PC-3 (cell line): ENCODE data around the gene ANAPC4. TPM values are rescaled to one million over a fixed set of nuclear protein-coding genes. Genes with fewer than 3 reads are reported as not detected.

Experiments used
- ATAC-seq: fragments of 200-7000 bp; cut with Tn5 transposase; 2 replicates; pipeline ENCODE4 v1.9.1; 2020; ENCODE audit warnings: mild to moderate bottlenecking, moderate library complexity
- BruUV-seq: library from RNA; stranded (reverse); fragments of 400-500 nt; replicated peaks from 2 replicates; lab custom pipeline; 2021; lab: Mats Ljungman, UMichigan
- CTCF ChIA-PET: fragments of 300-600 bp; sonication (Branson Sonifier 250); formaldehyde crosslinking; loops from one replicate; lab custom pipeline; 2022; ENCODE audit warnings: antibody characterized with exemption; lab: Charles Lee
- POLR2A ChIA-PET: fragments of 300-600 bp; sonication (Branson Sonifier 250); formaldehyde crosslinking; loops from one replicate; lab custom pipeline; 2022; ENCODE audit warnings: antibody characterized with exemption; ENCODE audit not compliant: unreplicated experiment; lab: Charles Lee
- DNase-seq: peaks from one replicate; pipeline ENCODE4 v3.0.0-alpha.2; 2015
- H2AFZ ChIP-seq: fragments of 300-600 bp; sonication (generic); 2 replicates; pipeline ENCODE4 v1.6.0; 2016; ENCODE audit warnings: antibody characterized with exemption, low read length
- H3F3A ChIP-seq: fragments of 300-600 bp; sonication (generic); one replicate; pipeline ENCODE4 v1.6.0; 2017; ENCODE audit warnings: antibody characterized with exemption, low read length, control low read depth, mild to moderate bottlenecking; ENCODE audit not compliant: unreplicated experiment
- H3K27ac ChIP-seq: fragments of 300-600 bp; sonication (generic); 2 replicates; pipeline ENCODE4 v1.5.1; 2016; ENCODE audit warnings: mild to moderate bottlenecking, low read length
- H3K27me3 ChIP-seq: fragments of 300-600 bp; sonication (generic); 2 replicates; pipeline ENCODE4 v1.6.1; 2016; ENCODE audit warnings: low read length, mixed read lengths
- H3K36me3 ChIP-seq: fragments of 300-600 bp; sonication (generic); 2 replicates; pipeline ENCODE4 v1.6.1; 2016; ENCODE audit warnings: low read depth, mixed run types, low read length, mixed read lengths
- H3K4me1 ChIP-seq: fragments of 300-600 bp; sonication (generic); 2 replicates; pipeline ENCODE4 v1.5.1; 2016; ENCODE audit warnings: low read length; ENCODE audit not compliant: insufficient read depth
- H3K4me2 ChIP-seq: fragments of 300-600 bp; sonication (generic); 2 replicates; pipeline ENCODE4 v1.6.0; 2016; ENCODE audit warnings: low read length
- H3K4me3 ChIP-seq: fragments of 300-600 bp; sonication (generic); 2 replicates; pipeline ENCODE4 v1.5.1; 2016; ENCODE audit warnings: mild to moderate bottlenecking, low read length, mixed read lengths
- H3K79me2 ChIP-seq: fragments of 300-600 bp; sonication (generic); 2 replicates; pipeline ENCODE4 v1.6.1; 2017; ENCODE audit warnings: low read length, mixed read lengths
- H3K9ac ChIP-seq: fragments of 300-600 bp; sonication (generic); 2 replicates; pipeline ENCODE4 v1.6.0; 2016; ENCODE audit warnings: mild to moderate bottlenecking, low read length
- H3K9me2 ChIP-seq: fragments of 300-600 bp; sonication (generic); replicated peaks from 2 replicates; pipeline ENCODE4 v1.6.1; 2016; ENCODE audit warnings: mixed run types, low read length, mixed read lengths
- H3K9me3 ChIP-seq: fragments of 300-600 bp; sonication (generic); 2 replicates; pipeline ENCODE4 v1.6.1; 2016; ENCODE audit warnings: low read length, mixed read lengths
- H4K20me1 ChIP-seq: fragments of 300-600 bp; sonication (generic); 2 replicates; pipeline ENCODE4 v1.6.1; 2016; ENCODE audit warnings: low read length, mixed read lengths
- EZH2 ChIP-seq: fragments of 300-600 bp; sonication (generic); IDR thresholded peaks from one replicate; pipeline ENCODE4 v1.6.1; 2017; ENCODE audit warnings: antibody characterized with exemption, mild to moderate bottlenecking, low read length; ENCODE audit not compliant: unreplicated experiment
- EZH2phosphoT487 ChIP-seq: fragments of 300-600 bp; sonication (generic); IDR thresholded peaks from 2 replicates; pipeline ENCODE4 v1.6.1; 2018; ENCODE audit warnings: mild to moderate bottlenecking, antibody characterized with exemption, low read length, borderline replicate concordance
- intact Hi-C: fragments of 100-400 bp; cut with micrococcal nuclease; formaldehyde crosslinking; loops from 2 replicates; pipeline ENCODE4 v1.9.0; 2023
- total RNA-seq: library from RNA; depleted of rRNA; stranded (reverse); fragments of >200 nt; gene quantifications from 2 replicates; pipeline ENCODE4 v1.2.3, GENCODE V29; 2014
- TF ChIP-seq, protein P1 (sequence below): fragments of 300-600 bp; sonication (generic); conservative IDR thresholded peaks from 2 replicates; pipeline ENCODE4 v1.5.1; 2017; ENCODE audit warnings: antibody characterized with exemption, low read depth, mild to moderate bottlenecking, low read length

Gene ANAPC4
- total RNA-seq, 1 experiment from 2014 or later: 11.3 TPM

DNA sequence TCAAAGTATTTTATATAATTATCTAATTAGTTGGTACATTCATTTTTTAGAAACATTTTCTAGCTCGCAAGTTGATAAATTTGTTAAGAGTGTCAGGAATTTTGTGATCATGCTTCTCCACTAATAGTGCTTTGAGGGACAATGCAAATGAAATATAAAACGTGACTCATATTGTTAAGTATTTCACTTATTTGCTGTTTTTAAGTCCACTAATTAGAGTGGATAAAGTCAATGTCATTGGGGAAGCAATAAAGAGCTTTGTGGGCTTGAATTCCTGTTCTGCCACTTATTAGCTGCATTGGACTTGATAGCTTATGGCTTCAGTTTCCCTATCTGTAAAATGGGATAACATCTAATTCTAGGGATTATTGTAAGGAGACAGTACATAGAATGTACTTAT, 26.5 kb upstream of the ANAPC4 start:
- Histone ChIP-seq H2AFZ (no peak overlapping the region), H3K36me3 (no peaks in the 10 kb centered on the region), H3K9ac (no peak overlapping the region), H3K9me3 (no peaks in the 10 kb centered on the region), H3F3A (no peaks in the 10 kb centered on the region), H3K9me2 (no peaks in the 10 kb centered on the region), H3K79me2 (no peaks in the 10 kb centered on the region), H3K27me3 (no peaks in the 10 kb centered on the region), H3K27ac (no peak overlapping the region), H3K4me1 (peaks cover 8% of the 10 kb centered on the region; the same call in 1 of the 2 replicates), H4K20me1 (no peaks in the 10 kb centered on the region), H3K4me3 (no peak overlapping the region), H3K4me2 (no peak overlapping the region)
- TF ChIP-seq EZH2 (no peak), EZH2phosphoT487 (no peak)
- TF ChIP-seq, protein P1, sequence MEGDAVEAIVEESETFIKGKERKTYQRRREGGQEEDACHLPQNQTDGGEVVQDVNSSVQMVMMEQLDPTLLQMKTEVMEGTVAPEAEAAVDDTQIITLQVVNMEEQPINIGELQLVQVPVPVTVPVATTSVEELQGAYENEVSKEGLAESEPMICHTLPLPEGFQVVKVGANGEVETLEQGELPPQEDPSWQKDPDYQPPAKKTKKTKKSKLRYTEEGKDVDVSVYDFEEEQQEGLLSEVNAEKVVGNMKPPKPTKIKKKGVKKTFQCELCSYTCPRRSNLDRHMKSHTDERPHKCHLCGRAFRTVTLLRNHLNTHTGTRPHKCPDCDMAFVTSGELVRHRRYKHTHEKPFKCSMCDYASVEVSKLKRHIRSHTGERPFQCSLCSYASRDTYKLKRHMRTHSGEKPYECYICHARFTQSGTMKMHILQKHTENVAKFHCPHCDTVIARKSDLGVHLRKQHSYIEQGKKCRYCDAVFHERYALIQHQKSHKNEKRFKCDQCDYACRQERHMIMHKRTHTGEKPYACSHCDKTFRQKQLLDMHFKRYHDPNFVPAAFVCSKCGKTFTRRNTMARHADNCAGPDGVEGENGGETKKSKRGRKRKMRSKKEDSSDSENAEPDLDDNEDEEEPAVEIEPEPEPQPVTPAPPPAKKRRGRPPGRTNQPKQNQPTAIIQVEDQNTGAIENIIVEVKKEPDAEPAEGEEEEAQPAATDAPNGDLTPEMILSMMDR: no peak
- POLR2A ChIA-PET: no interaction called here
- CTCF ChIA-PET: interaction anchor here (2.4 kb wide), 1 partner anchor 38 kb away, joined by 6 read pairs; the partner anchor contains the start of gene ZCCHC4
- ATAC-seq: no peak
- intact Hi-C loops: no loop called here
- no TSS peak for BruUV-seq
- no peak for DNase-seq

DNA sequence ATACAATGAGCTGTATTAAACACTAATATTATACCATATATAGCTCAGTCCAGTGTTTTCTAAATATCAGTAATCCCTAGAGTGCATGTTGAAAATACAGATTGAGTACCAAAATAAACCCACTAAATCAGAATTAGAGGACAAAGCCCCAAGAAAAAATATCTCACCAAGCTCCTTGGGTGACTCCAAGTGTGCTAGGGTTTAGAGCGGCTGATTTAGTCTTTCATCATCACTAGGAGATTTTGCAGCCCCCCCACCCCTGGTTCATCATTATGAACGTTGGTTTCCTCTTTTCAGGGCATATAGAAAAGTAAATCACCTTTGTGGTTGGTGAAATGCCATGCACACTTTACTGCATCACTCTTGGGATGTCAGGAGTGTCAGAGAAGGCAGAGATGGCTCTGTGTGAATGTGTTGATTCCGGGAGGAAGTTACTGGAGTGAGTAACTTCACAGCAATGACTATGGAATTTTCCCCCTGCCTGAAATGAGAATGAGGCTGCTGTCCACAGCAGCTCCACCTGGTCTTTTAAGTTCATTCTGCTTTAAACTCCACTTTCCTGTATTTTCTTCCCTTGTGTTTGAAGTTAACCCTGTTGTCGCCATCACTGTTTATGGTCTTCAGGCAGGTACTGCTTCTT, 25.2 kb upstream of the ANAPC4 start:
- H3K79me2 ChIP-seq: no peaks in the 10 kb centered on the region
- no peak overlapping the region for H3K4me2 ChIP-seq
- ChIA-PET POLR2A (interaction anchor here (0.6 kb wide), 1 partner anchor 17 kb away, joined by 5 read pairs; no protein-coding TSS in a partner anchor), CTCF (interaction anchor here (0.6 to 1.1 kb wide), 2 partner anchors 15 to 40 kb away, joined by 3 to 4 read pairs; no protein-coding TSS in a partner anchor)
- BruUV-seq: no TSS peak
- DNase-seq (peak; percentile 57), ATAC-seq (peak; percentile 91)
- H4K20me1 ChIP-seq: no peaks in the 10 kb centered on the region
- H3K4me3 ChIP-seq: no peak overlapping the region
- H3K36me3 ChIP-seq: no peaks in the 10 kb centered on the region
- no peak overlapping the region for H3K27ac ChIP-seq
- H3K9me2 ChIP-seq: no peaks in the 10 kb centered on the region
- no peak overlapping the region for H3K9ac ChIP-seq
- peaks cover 8% of the 10 kb centered on the region; the same call in 1 of the 2 replicates for H3K4me1 ChIP-seq
- H3K9me3 ChIP-seq: no peaks in the 10 kb centered on the region
- H3K27me3 ChIP-seq: no peaks in the 10 kb centered on the region
- intact Hi-C loops: no loop called here
- TF ChIP-seq EZH2 (no peak), EZH2phosphoT487 (no peak)
- TF ChIP-seq, protein P1: no peak
- no peaks in the 10 kb centered on the region for H3F3A ChIP-seq
- no peak overlapping the region for H2AFZ ChIP-seq

DNA sequence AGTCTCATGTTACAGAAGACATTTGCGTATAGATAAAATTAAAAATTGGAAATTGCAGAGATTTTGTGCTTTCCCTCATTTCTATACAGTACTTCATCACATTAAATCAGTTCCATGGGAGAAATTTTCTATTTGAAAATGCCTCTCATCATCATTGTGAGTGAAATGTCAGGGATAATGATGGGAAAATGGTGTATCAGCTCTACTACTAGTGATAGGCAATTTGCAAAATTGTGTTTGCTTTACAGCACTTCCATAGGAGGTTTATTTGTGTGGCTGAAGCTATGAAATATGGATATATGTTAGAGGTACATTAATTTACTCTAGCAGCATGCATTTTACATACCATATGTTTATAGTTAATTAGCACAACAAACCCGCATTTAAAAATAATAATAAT, 21.0 kb upstream of the ANAPC4 start:
- Histone ChIP-seq H3K9ac (no peak overlapping the region), H3K36me3 (no peaks in the 10 kb centered on the region), H4K20me1 (no peaks in the 10 kb centered on the region), H3K4me1 (peaks cover 8% of the 10 kb centered on the region; the same call in 1 of the 2 replicates), H2AFZ (no peak overlapping the region), H3K79me2 (no peaks in the 10 kb centered on the region), H3K4me2 (no peak overlapping the region), H3K27ac (no peak overlapping the region), H3K9me2 (no peaks in the 10 kb centered on the region), H3K27me3 (no peaks in the 10 kb centered on the region), H3F3A (no peaks in the 10 kb centered on the region), H3K4me3 (no peak overlapping the region), H3K9me3 (no peaks in the 10 kb centered on the region)
- TF ChIP-seq EZH2phosphoT487 (no peak), EZH2 (no peak)
- TF ChIP-seq, protein P1: no peak
- BruUV-seq: no TSS peak
- DNase-seq (no peak), ATAC-seq (no peak)
- CTCF ChIA-PET: no interaction called here
- POLR2A ChIA-PET: no interaction called here
- intact Hi-C loops: no loop called here
